Stimulated activated naive CD8-positive, alpha-beta T cell treated with anti-CD3 and anti-CD28 coated beads, Interleukin-15, amount 100 ng/mL, for 72 hours (primary cell): ENCODE measurements around the gene DLG5.

Experiments used
- ATAC-seq: fragments of 150-1000 bp; cut with Tn5 transposase; 2 replicates; pipeline ENCODE4 v1.10.0; 2021; ENCODE audit warnings: mild to moderate bottlenecking, moderate library complexity
- DNase-seq, 2 donors: peaks; one replicate each; pipeline ENCODE4 v3.0.0; 2021 to 2022
- H3K27ac Mint-ChIP-seq, 2 donors: one replicate each; pipeline ENCODE4 v1.8.0; 2022; ENCODE audit warnings: mild to moderate bottlenecking in 2 of 2, mixed read lengths in 2 of 2, moderate library complexity in 2 of 2
- H3K27me3 Mint-ChIP-seq: one replicate; pipeline ENCODE4 v1.8.0; 2022; ENCODE audit warnings: mixed read lengths
- H3K4me1 Mint-ChIP-seq: one replicate; pipeline ENCODE4 v1.8.0; 2022; ENCODE audit warnings: mild to moderate bottlenecking, mixed read lengths
- H3K4me3 Mint-ChIP-seq, 2 donors: one replicate each; pipeline ENCODE4 v1.8.0; 2022; ENCODE audit warnings: mild to moderate bottlenecking in 2 of 2, mixed read lengths in 2 of 2, moderate library complexity in 1 of 2
- H3K9me3 Mint-ChIP-seq, 2 donors: one replicate each; pipeline ENCODE4 v1.8.0; 2022; ENCODE audit warnings: mixed read lengths in 2 of 2

Gene DLG5

DNA sequence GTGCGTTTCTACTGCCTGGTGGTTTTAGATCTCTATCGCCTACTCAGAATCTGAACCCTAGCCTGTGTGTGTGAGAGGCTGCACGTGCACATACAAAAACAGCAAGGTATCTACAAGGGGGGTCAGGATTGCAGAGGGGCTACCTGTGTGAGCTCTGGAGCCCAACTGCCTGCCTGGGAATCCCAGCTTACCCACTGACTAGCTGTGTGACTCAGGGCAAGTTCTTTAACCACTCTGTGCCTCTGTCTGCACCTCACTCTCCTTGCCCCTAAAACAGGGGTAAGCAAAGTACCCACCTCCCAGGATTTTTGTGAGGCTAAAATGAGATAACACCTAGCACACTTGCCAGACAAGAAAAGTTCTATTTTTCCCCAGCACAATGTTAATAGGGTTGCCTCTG, 32.5 kb downstream of the DLG5 start:
- DNase-seq (no peak), ATAC-seq (no peak)
- Mint-ChIP-seq H3K4me1 (peaks cover 6% of the 10 kb centered on the region), H3K9me3 (no peaks in the 10 kb centered on the region), H3K27me3 (peaks cover 23% of the 10 kb centered on the region), H3K4me3 (no peak overlapping the region), H3K27ac (no peak overlapping the region)

DNA sequence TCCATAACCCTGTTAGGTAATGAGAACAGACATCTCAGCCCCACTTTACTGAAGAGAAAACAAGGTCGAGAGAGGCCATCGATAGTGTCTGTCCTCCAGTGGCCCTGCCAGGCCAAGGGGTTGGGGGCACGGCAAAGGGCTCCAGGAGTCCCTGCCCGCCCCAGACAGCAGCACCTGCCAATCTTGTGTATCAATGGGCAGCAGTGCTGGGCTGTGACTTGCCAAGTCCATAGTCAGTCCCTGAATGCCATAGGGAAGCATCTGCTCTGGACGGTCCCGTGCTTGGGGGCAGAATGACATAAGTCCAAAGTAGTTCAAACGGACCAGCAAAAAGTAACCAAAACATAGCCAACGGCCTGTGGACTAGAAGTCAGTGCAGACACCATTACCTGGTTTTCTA, 33.2 kb downstream of the DLG5 start:
- no peak overlapping the region for H3K4me3 Mint-ChIP-seq
- H3K27me3 Mint-ChIP-seq: peaks cover 16% of the 10 kb centered on the region
- no peaks in the 10 kb centered on the region for H3K9me3 Mint-ChIP-seq
- H3K4me1 Mint-ChIP-seq: peaks cover 6% of the 10 kb centered on the region
- ATAC-seq: no peak
- DNase-seq: no peak
- H3K27ac Mint-ChIP-seq: no peak overlapping the region

DNA sequence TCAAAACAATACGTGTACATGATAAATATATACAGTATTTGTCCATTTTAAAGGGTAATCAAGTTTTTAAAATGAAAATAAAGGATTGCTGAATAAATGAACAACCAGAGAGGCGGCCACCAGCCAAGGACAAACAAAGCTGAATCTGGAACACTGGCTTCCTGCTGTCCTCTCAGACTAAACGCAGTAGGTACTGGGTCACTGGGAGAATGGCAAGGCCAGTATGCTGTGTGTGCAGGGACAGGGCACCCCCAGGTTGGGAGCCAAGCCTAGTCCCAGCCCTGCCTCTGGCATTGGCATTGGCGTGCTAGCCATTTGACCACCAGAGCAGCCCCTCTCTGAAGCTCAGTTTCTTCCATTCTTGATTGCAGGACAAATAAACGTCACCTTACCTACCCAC, 33.8 kb downstream of the DLG5 start:
- Mint-ChIP-seq H3K27ac (no peak overlapping the region), H3K4me1 (peaks cover 6% of the 10 kb centered on the region), H3K9me3 (no peaks in the 10 kb centered on the region), H3K4me3 (no peak overlapping the region), H3K27me3 (peaks cover 10% of the 10 kb centered on the region)
- ATAC-seq (no peak), DNase-seq (no peak)

DNA sequence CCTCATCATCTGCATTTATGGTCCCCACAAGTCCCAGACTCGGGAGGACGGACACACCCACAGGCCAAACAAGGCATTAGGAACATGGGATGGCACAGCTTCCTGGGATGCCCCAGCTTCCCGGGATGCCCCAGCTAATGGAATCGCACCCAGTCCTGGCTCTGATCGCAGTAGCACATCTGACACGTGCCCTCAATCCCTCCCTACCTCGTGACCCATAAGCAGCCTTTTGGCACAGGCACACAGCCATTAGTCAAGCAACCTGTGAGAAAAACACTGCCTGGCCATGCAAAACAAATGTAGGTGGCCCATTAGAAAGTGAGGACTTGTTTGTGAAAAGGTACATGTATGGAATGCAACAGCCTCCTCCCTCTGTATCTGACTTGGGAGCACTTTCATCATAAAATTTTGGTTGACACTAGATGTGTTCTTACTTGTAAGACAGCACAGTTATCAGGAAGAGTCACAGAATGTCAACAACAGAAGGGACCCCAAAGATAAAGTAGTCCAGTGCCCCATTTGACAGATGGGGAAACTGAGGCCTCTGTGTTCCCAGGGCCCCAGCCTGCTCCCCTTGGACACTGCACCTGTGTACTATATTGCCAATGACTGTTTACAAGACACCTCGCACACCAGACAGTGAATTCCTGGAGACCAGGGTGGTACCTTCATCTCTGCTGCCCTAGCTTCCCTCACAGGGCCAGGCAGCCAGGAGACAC, 34.4 kb downstream of the DLG5 start:
- no peaks in the 10 kb centered on the region for H3K9me3 Mint-ChIP-seq
- ATAC-seq (no peak), DNase-seq (no peak)
- H3K4me1 Mint-ChIP-seq: peaks cover 6% of the 10 kb centered on the region
- H3K27me3 Mint-ChIP-seq: peaks cover 10% of the 10 kb centered on the region
- no peak overlapping the region for H3K27ac Mint-ChIP-seq
- no peak overlapping the region for H3K4me3 Mint-ChIP-seq

DNA sequence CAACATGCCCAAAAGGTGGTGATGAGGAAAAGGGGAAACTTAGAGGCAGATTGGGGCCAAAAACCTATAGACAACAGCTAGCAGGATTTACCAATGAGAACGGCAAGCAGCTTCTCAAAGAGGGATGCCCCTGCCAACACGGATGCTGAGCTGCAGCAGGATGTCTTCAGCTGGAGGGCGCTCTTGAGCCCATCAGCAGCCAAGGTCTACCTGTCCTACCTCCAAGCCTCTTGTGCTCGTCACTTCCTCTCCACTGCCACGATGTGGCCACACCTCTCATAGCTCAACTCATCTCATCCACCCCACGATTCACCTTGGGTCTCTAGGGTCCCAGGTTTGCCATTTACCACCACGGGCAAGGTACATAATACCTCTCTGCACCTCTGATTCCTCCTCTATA, 36.5 kb downstream of the DLG5 start:
- H3K4me1 Mint-ChIP-seq: peaks cover 6% of the 10 kb centered on the region
- no peaks in the 10 kb centered on the region for H3K9me3 Mint-ChIP-seq
- no peak overlapping the region for H3K27ac Mint-ChIP-seq
- H3K27me3 Mint-ChIP-seq: peaks cover 6% of the 10 kb centered on the region
- DNase-seq (no peak), ATAC-seq (no peak)
- H3K4me3 Mint-ChIP-seq: no peak overlapping the region

DNA sequence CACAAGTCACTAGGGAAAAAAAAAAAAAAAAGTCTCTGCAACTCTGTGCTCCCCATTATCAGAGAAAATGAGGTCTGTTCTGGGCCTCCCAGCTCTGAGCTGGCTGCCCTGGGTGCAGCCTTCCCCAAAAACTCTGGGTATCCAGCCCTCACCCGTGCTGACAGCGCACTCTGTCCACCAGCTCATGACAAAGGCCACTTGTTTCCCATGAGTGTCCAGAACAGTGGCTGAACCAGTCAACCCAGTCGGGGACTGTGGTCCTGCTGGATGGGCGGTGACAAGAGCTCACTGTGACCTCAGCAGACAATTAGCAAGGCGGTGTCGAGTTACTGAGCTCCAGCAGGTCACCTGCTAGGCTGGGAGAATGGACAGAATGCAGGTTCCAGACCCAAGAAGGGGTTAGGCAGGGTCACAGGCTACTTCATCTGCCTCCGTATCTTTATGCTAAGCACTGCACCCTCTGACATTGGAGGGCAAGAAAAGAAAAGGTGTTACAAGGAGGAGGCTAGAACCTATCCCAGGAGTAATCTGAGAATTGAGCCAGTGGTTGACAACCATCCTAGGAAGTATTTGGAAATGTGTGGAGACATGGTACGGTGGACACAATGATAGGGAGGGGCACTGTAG, 37.2 kb downstream of the DLG5 start:
- ATAC-seq: no peak
- Mint-ChIP-seq H3K27me3 (no peaks in the 10 kb centered on the region), H3K27ac (no peak overlapping the region), H3K9me3 (no peaks in the 10 kb centered on the region), H3K4me1 (peaks cover 6% of the 10 kb centered on the region), H3K4me3 (no peak overlapping the region)
- DNase-seq: no peak

DNA sequence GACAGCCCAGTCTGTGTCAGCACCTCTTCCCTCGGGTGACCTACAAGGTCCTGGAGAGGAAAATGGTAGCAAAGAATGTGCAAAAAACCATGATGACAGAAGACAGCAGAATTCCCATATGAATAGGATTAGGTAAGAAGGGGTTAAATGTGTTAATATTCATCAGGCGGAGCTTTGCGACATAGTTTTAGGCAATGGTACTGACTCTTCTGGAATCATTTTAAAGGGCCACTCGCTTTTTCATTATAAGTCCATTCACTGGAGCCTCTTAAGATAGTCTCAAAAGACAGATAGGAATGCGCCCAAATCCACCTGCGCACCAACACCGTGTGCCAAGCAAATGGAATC, 38.2 kb downstream of the DLG5 start:
- Mint-ChIP-seq H3K27me3 (no peaks in the 10 kb centered on the region), H3K4me1 (no peaks in the 10 kb centered on the region), H3K9me3 (no peaks in the 10 kb centered on the region), H3K4me3 (no peak overlapping the region), H3K27ac (no peak overlapping the region)
- DNase-seq (no peak), ATAC-seq (no peak)

DNA sequence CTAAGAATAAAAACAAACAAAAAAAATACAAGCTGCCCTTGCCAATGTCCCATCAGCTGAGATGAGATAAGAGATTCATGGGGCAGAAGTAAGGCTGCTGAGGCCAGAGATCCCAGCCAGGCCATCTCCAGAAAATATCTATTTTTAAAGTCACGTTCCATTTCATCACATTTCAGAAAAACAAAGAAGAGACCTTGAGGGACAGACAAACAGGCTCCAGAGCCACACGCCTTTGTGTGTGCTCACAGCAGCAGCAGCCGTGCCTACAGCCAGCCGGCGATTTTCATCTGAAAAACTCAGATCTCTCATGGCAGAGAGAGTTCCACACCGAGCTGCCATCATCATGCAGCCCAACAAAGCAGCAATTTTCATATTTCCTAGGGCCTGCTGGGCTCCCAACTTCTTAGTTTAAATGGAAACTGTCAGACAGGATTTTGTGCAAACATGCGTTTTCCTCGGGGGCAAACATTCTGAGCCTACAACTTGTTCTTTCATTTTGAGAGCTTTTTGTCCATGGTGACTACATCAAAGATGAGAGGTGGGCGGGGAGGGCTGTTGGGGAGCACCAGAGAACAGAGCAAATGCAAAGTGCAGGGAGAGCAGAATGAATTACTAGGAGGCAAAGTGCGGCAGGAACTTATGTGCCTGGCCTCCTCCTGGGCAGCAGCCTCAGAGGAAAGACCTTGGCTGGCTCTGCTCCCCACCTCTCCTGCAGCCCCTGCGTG, 38.8 kb downstream of the DLG5 start:
- Mint-ChIP-seq H3K9me3 (no peaks in the 10 kb centered on the region), H3K4me3 (no peak overlapping the region), H3K27ac (no peak overlapping the region), H3K4me1 (no peaks in the 10 kb centered on the region), H3K27me3 (no peaks in the 10 kb centered on the region)
- ATAC-seq (no peak), DNase-seq (no peak)

DNA sequence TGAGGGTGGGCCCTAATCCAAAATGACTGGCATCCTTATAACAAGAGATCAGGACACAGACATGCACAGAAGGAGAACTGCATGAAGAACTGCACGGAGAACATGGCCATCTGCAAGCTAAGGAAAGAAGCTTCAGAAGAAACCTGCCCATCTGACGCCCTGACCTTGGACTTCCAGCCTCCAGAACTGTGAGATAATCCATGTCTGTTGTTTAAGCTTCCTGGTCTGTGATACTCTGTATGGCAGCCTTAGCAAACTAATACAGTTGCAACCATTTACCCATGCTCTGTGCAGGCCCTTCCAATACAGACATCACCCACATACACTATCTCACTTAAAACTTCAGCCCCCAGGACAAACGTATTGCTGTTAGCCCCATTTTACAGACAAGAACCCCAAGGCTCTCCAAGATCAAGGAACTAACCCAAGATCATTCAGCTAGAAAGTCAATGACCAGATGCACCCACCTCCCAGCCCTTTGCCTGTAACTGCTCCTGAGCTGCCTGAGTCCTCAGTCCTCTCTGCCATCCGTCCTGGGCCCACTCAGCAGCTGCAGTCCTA, 39.7 kb downstream of the DLG5 start:
- DNase-seq (no peak), ATAC-seq (no peak)
- Mint-ChIP-seq H3K9me3 (no peaks in the 10 kb centered on the region), H3K4me1 (no peaks in the 10 kb centered on the region), H3K27me3 (no peaks in the 10 kb centered on the region), H3K27ac (no peak overlapping the region), H3K4me3 (no peak overlapping the region)

DNA sequence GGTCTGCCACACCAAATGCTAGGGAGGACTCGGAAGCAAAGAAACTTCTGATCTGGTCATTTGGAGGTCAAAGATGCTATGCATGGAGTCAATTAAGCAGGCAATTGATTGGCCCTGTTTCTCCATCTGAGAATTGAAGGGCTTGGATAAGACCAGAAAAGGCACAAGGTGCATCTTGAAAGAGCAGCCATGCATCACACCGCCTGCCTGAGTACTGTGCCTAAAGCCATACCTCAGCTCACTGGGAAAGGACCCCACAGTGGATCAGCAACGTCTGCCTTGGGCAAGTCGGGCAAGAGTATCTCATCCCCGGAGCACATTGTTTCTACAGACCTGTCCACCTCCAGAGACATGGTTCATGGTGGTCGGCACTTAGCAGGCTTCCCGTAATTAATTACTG, 42.4 kb downstream of the DLG5 start:
- Mint-ChIP-seq H3K27ac (peak overlapping the region in 1 of 2 donors; percentile 36), H3K27me3 (no peaks in the 10 kb centered on the region)
- no peak for ATAC-seq

DNA sequence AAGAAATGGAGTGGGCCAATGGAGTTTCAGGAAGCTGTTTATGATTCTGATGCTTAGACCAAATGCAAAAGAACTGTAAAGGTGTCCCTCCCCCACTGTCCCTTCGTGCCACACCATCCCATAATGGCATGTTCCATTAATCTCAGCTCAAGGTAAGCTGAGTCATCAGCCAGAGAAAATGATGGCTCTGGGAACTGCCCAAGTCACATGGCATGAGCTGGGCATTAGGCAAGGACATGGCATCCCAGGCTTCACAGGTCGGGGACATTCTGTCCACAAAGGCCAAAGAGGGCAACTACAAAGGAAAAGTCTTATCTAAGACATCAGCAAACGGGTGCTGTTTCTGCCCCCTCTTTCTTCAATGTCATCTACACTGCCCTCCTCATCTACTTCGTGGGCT, 44.9 kb downstream of the DLG5 start:
- ATAC-seq (no peak), DNase-seq (no peak)
- H3K4me1 Mint-ChIP-seq: peaks cover 10% of the 10 kb centered on the region
- H3K9me3 Mint-ChIP-seq: no peaks in the 10 kb centered on the region
- no peak overlapping the region for H3K27ac Mint-ChIP-seq
- H3K4me3 Mint-ChIP-seq: no peak overlapping the region
- H3K27me3 Mint-ChIP-seq: peaks cover 15% of the 10 kb centered on the region

More for the DNA sequence above, 42.4 kb downstream of the DLG5 start:
- Mint-ChIP-seq H3K4me3 (no peak overlapping the region), H3K4me1 (no peaks in the 10 kb centered on the region), H3K9me3 (no peaks in the 10 kb centered on the region)
- DNase-seq: no peak

DNA sequence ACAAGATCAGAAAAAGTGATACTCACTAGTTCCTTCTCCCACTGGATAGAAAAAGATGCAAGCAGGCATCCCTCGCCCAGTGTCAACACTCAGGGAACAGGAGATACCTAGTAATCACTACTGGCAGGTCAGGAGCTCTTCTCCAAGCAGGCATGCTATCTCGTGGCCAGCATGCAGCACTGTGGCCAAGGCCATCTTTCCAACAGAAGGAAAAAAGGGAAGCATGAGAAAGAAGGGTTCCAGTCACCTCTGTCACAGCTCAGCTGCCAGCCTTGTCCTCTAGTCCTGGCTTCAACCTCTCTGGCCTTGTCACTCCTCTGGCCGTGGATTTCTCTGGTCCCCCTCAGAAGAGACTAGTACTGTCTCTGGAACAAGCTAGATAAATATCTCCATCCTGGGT, 45.3 kb downstream of the DLG5 start:
- Mint-ChIP-seq H3K27ac (no peak overlapping the region), H3K4me3 (no peak overlapping the region), H3K27me3 (peaks cover 15% of the 10 kb centered on the region), H3K4me1 (peaks cover 10% of the 10 kb centered on the region), H3K9me3 (no peaks in the 10 kb centered on the region)
- no peak for ATAC-seq
- DNase-seq: no peak

DNA sequence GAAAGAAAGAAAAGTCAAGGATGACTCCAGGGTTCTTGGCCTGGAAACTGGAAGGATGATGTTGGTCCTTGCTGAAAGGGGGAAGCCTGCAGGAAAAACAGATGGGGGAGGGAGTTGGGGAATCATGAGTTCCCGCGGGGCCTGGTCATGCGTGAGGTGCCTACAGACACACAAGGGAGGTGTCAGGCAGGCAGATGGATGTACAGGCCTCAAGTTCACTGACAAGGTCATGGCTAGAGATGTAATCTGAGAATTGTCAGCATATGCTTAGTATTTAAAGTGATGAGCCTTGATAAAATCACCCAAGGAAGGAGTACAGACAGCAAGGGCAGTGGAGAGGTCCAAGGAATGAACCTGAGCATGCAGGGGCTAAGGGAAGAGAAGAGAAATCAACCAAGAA, 46.8 kb downstream of the DLG5 start:
- no peak for DNase-seq
- peaks cover 10% of the 10 kb centered on the region for H3K4me1 Mint-ChIP-seq
- peaks cover 15% of the 10 kb centered on the region for H3K27me3 Mint-ChIP-seq
- no peak overlapping the region for H3K4me3 Mint-ChIP-seq
- H3K27ac Mint-ChIP-seq: no peak overlapping the region
- no peaks in the 10 kb centered on the region for H3K9me3 Mint-ChIP-seq
- no peak for ATAC-seq

DNA sequence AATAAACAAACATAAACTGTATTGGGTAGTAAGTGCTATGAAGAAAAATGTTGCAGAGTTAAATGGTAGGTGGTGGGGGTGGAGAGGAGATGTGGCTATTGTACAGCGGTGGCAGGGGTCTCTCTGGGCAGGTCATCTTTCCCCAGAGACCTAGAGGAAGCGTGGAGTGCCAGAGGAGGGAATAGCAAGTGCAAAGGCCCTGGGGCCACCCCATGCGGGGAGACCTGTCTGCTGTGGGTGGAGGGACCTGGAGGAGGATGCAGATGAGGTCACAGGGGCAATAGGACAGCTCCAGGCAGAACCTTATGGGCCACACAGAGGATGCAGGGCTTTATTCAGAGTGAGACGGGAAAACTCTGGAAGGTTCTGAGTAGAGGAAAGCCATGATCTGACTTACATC, 47.5 kb downstream of the DLG5 start:
- Mint-ChIP-seq H3K27ac (no peak overlapping the region), H3K4me3 (no peak overlapping the region)
- DNase-seq: no peak

DNA sequence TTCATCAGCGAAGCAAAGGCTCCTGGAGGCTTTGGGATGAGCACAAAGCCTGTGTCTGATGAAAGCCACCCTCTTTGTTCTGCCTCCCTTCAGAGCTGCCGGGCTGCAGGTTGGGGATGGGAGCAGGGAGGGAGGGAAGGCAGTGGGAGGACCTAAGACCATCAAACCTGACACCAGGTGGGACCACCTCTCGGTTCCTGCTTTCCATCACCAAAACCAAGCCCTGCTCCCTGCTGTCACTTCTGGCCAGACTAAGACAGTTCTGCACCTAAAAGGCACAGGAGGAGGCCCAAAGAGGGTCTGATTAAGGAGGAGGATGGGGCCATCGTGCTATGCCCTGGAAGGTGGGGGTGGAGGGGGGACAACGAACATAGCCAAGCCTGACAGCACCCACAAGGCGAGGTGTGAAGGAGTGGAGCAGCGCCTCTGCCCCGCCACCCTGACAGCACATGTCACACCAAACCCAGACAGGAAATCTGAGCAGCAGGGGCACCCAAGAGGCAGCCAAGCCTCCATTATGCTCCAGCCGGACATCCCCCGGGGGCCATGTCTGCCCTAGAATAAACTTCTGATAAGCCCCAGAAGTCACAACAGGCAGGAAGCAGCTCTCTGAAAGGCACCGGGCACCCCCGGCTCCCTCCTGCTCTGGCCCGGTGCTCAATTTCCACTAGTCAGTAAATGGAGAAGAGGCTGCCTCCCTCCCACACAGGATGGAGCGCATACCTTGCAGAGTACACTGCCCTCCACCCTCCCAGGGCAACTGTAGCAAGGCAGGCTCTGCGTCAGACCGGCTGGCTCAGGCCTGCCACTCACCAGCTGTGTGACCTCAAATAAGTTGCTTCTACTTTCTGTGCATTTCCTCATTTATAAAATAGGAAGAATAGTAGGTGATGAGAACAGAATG, 48.9 kb downstream of the DLG5 start:
- peak overlapping the region; percentile 45 to 49 for H3K27ac Mint-ChIP-seq
- H3K4me1 Mint-ChIP-seq: peaks cover 25% of the 10 kb centered on the region
- H3K27me3 Mint-ChIP-seq: peaks cover 15% of the 10 kb centered on the region
- H3K4me3 Mint-ChIP-seq: peak overlapping the region; percentile 46 to 47
- ATAC-seq (peak; percentile 59), DNase-seq (peak; percentile 8 to 38)
- H3K9me3 Mint-ChIP-seq: no peaks in the 10 kb centered on the region

More for the DNA sequence above, 47.5 kb downstream of the DLG5 start:
- Mint-ChIP-seq H3K27me3 (peaks cover 15% of the 10 kb centered on the region), H3K4me1 (peaks cover 12% of the 10 kb centered on the region), H3K9me3 (no peaks in the 10 kb centered on the region)
- no peak for ATAC-seq
